Sigmoid colon (tissue), 3 donors: ENCODE data around the gene CALML6.

Experiments used
- POLR2A ChIP-seq, 2 donors: fragments of 450-650 bp; IDR thresholded peaks; one replicate each; pipeline ENCODE4 v1.6.1; 2016; ENCODE audit warnings: antibody characterized with exemption in 2 of 2, mild to moderate bottlenecking in 2 of 2, moderate library complexity in 2 of 2
- TF ChIP-seq, protein P1 (sequence below), 4 experiments: fragments of 450-650 bp in 3 of 4; fragments of 200-600 bp in 1 of 4; IDR thresholded peaks; one replicate each; pipeline ENCODE4 v1.5.1; 2016 to 2019; ENCODE audit warnings: antibody characterized with exemption in 4 of 4, mild to moderate bottlenecking in 3 of 4, moderate library complexity in 2 of 4

DNA sequence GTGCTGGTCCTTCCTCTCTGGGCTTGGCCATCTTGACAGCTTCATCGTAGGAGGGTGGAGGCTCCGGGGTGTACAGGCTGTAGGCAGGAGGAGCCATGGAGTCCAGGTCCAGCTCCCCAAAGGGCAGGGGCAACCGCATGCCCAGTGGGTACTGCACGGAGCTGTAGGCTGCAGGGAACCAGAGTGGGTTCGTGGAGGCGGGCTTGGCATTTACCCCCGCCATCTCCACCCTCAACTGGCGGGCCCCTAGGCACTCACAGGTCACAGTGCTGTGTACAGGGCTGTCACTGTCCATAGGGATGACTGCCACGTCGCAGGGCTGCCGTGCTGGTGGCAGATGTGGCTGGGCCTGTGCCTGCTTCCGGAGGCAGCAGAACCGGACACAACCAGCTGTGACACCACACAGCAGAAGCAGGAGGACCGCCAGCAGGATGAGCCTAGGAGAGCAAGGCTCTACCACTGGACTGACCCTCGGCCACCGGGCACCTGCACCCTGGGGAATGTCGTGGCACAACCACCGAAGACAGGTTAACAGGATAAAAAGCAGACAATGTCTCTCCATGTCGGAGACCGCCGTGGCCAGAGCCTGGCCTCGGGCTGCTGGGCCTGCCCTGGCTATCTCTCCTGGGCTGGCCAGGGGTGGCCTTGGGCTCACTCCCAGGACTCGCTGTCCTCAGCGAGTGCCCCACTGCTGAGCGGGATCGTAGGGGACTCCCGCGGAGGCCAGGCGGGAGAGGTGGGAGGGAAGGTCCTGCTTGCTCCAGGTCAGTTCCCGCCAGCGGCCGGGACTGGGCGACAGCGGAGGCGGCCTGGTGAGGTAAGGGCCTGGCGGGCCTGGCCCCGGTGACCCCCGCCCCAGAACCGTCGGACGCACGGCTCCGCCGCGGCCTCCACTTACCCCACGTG is 3.2 kb downstream of the CALML6 start:
- TF ChIP-seq POLR2A (IDR thresholded peaks at IDR 0.05), result no peak
- TF ChIP-seq, protein P1, sequence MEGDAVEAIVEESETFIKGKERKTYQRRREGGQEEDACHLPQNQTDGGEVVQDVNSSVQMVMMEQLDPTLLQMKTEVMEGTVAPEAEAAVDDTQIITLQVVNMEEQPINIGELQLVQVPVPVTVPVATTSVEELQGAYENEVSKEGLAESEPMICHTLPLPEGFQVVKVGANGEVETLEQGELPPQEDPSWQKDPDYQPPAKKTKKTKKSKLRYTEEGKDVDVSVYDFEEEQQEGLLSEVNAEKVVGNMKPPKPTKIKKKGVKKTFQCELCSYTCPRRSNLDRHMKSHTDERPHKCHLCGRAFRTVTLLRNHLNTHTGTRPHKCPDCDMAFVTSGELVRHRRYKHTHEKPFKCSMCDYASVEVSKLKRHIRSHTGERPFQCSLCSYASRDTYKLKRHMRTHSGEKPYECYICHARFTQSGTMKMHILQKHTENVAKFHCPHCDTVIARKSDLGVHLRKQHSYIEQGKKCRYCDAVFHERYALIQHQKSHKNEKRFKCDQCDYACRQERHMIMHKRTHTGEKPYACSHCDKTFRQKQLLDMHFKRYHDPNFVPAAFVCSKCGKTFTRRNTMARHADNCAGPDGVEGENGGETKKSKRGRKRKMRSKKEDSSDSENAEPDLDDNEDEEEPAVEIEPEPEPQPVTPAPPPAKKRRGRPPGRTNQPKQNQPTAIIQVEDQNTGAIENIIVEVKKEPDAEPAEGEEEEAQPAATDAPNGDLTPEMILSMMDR (IDR thresholded peaks at IDR 0.05), result no peak
